NCI-H1048 (cell line): ENCODE data around the gene NBEA.
"Not testable (repeated sequence)": the region's sequence is repeated elsewhere in the genome, so short reads cannot be mapped to it uniquely, and the experiment has no call there.

ENCODE experiments used
- DNase-seq: peaks from one replicate; lab custom pipeline; 2025; lab: John Stamatoyannopoulos, UW

The NBEA gene, protein sequence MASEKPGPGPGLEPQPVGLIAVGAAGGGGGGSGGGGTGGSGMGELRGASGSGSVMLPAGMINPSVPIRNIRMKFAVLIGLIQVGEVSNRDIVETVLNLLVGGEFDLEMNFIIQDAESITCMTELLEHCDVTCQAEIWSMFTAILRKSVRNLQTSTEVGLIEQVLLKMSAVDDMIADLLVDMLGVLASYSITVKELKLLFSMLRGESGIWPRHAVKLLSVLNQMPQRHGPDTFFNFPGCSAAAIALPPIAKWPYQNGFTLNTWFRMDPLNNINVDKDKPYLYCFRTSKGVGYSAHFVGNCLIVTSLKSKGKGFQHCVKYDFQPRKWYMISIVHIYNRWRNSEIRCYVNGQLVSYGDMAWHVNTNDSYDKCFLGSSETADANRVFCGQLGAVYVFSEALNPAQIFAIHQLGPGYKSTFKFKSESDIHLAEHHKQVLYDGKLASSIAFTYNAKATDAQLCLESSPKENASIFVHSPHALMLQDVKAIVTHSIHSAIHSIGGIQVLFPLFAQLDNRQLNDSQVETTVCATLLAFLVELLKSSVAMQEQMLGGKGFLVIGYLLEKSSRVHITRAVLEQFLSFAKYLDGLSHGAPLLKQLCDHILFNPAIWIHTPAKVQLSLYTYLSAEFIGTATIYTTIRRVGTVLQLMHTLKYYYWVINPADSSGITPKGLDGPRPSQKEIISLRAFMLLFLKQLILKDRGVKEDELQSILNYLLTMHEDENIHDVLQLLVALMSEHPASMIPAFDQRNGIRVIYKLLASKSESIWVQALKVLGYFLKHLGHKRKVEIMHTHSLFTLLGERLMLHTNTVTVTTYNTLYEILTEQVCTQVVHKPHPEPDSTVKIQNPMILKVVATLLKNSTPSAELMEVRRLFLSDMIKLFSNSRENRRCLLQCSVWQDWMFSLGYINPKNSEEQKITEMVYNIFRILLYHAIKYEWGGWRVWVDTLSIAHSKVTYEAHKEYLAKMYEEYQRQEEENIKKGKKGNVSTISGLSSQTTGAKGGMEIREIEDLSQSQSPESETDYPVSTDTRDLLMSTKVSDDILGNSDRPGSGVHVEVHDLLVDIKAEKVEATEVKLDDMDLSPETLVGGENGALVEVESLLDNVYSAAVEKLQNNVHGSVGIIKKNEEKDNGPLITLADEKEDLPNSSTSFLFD (N-terminal part only)

DNA sequence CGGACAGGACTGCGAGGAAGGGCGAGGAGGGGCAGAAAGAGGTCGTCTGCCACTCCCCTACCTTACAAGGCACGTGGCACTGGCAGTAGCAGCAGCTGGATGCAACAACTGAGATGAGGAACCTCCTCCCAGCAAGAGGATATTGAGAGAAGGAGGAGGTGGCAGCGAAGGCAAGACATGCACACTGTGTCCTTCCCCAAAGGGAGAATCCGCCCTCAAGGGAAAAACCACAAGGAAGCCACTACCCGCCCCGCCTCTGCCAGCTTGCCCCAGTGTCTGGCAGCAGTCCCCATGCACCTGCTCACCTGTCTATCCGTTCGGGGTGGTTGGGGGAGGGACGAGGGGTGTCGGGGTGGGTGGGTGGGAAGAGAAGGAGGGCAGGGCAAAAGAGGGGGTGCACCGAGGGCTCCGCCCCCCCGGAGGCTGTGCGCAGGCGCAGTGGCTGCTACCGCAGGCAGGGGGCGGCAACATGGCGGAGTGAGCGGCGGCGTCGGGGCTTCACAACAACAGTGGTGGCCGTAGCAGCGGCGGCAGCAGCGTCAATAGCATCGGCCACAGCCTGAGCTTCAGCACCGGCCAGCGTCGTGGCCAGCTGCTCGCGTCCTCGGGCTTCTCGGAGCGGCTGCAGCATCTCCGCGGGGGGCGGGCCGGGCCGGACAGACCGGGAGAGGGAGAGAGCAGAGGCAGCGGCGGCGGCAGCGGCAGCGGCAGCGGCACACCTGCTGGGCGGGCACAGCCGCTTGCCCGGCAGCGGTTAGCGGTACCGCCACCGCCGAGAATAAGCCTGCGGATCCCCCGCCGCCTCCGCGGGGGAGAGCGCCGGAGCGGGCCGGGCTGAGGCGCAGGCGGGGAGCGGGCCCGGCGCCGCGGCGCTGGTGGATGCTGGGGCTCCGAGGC is at the start of gene NBEA:
NBEA (plus strand) TSS at position 436 of the 897 bp plus-strand sequence. CDS start 551 bp downstream, outside the sequence.
- DNase-seq, result no peak

GRCh38 chr13:34894756-34895155 is 47.3 kb upstream of the NBEA start:
- no peak for DNase-seq

DNA sequence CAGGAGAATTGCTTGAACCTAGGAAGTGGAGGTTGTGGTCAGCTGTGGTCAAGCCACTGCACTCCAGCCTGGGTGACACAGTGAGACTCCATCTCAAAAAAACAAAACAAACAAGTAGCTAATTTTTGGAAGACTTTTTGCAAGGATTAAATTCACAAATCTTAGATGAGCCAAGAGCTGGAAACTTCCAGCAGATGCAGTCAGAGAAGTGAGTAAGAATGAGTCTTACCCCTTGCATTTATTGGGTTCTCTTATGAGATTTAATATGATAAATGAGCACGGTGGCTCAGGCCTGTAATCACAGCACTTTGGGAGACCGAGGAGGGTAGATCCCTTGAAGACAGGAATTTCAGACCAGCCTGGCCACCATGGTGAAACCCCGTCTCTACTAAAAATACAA is 44.9 kb upstream of the NBEA start:
- DNase-seq, result no peak

DNA sequence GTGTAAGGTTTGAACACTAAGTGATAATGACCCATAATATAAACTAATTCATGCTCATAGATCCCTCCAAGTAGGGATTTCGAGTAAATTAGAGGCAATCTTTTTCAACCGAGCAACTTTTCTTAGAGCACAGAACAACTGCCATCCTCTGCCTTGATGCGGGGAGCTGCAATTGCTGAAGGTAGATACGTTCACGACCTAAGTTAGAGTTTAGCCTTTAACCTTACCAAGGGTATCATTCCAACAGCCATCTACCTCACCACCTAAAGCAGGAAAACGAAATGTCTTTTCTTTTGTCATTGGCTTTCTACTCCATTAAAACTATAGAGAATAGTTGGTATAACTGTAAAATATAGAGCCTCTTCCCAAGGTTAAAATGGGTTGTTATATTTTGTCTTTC is 42.2 kb upstream of the NBEA start:
- no peak for DNase-seq

DNA sequence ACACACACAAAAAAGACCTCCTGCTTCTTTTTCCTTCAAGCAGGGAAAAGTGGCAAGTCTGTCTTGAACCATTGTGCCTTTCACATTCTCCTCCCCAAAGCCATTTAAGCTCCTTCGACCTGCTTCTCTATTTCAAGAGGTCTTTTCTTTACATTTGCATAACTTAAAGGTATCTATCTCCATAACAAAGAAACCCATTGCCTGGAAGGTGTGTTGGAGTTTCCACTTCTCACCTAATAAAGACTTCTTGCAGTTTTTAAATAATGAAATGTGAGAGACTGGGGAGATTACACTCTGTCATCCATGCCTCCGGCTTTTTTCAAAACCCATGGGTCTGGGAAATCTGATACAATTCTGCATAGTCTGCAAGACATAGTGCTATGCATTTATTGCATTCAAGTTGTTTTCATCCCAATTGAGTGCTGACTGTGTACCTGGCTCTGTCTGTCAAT is 41.8 kb upstream of the NBEA start:
- DNase-seq, result no peak

DNA sequence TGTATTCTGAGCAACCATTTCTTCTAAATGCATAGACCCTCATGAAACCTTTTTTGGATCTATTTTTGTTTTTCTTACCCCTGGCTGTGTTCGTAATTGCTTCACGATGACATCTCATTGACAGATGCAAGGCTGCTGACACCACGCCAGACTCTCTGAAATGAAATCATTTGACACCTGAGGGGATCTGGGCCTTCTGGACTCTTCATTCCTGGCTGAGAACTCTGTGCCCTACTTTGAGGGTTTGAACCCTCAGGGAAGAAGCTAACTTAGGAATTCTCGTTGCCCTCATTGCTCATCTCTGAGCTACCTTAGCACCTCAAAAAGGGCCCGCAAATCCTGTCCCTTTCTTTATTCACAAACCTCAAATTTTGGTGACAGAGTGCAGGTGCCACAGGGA is 40.5 kb upstream of the NBEA start:
- no peak for DNase-seq

GRCh38 chr13:34911159-34911558 is 30.9 kb upstream of the NBEA start:
- DNase-seq, result no peak

- DNase-seq, result no peak
Observed at GRCh38 chr13:34913040-34913439, 29.0 kb upstream of the NBEA start.

DNA sequence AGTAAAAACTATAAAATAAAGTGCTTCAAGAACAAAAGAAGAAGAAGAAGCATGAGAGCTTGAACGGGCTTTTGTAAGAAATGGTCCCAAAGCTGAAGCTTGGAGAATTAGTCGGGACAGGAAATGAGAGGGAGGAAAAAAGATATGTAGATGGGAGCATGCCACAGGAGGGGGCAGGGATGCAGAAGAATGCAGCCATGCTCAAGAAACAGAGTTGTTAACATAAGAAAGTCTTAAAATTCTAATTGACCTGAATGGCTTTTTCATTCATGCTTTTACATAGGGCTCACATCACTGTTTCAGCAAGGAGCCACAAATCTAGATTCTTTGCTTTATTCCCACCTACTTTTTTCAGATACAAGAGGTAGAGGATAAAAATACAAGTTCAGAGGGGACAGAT is 27.7 kb upstream of the NBEA start:
- no peak for DNase-seq

- DNase-seq, result no peak
Observed at GRCh38 chr13:34926508-34926907, 15.6 kb upstream of the NBEA start.

DNA sequence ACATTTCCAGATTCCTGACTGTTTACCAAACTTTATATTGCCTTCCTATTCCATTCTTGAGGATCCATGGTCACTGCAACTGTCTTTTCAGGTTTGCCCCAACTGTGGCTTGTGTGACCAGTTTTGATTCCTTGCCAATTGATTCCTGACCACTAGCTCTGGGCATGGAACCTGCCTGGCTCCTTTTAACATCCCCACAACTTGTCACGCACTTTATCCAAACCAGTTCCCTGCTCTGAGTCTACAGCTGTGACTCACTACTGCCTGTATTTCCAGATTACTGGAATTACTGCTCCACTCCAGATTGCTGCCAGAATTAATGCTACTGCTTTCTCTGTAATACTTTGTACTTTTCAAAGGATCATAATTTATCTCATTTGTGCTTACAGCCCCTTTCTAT is 13.4 kb upstream of the NBEA start:
- DNase-seq, result not testable (repeated sequence)

DNA sequence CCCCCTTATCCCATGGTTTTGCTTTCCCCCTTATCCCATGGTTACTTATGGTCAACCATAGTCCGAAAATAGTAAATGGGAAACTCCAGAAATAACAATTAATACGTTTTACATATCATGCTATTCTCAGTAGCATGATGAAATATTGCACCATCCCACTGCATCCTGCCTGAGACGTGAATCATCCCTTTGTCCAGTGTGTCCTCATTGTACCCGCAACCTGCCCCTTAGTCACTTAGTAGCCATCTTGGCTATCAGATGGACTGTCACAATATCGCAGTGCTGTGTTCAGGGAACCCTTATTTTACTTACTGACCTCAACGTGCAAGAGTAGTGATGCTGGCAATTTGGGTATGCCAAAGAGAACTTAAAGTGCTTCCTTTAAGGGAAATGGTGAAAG is 10.5 kb upstream of the NBEA start:
- DNase-seq, result no peak

DNA sequence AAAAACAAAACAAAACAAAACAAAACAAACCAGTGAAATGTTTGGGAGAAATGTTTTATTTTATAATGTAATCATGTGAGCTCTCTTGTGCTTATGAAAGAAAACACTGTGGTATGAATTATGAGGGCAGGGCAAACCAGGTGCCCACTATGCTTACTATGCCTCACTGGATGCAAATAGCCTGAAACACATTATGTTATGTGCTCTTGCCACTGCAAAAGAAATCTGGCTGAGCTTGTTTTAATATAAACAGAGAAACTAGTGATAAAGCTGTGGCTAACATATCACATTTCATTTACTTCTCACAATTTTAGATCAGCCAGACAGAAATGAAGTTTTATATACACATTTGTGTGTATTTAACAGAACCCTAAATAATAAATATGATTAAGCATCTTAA is 8.7 kb upstream of the NBEA start:
- no peak for DNase-seq

- DNase-seq, result no peak
Observed at GRCh38 chr13:34933786-34934185, 8.3 kb upstream of the NBEA start.

- no peak for DNase-seq
Observed at GRCh38 chr13:34935841-34936240, 6.2 kb upstream of the NBEA start.

GRCh38 chr13:34939771-34940170 is 2.3 kb upstream of the NBEA start:
- no peak for DNase-seq

GRCh38 chr13:34941436-34941834 is 635 bp upstream of the NBEA start:
- no peak for DNase-seq

GRCh38 chr13:34942732-34943435 is 814 bp downstream of the NBEA start:
- DNase-seq, result no peak

- DNase-seq, result no peak
Observed at GRCh38 chr13:34943436-34944273, 1.6 kb downstream of the NBEA start.

GRCh38 chr13:34944274-34944634 is 2.2 kb downstream of the NBEA start:
- DNase-seq, result no peak
